Immature natural killer cell (primary cell): Measurements from ENCODE around the gene ALK. TPM values are rescaled to one million over a fixed set of nuclear protein-coding genes. Genes with fewer than 3 reads are reported as not detected.

Experiments
- DNase-seq, 3 donors: peaks; one replicate each; pipeline ENCODE4 v3.0.0; 2022; ENCODE audit warnings: mixed read lengths in 1 of 3
- H3K27ac Mint-ChIP-seq, 6 donors: one replicate each; pipeline ENCODE4 v1.8.0; 2020; ENCODE audit warnings: mixed read lengths in 6 of 6, mild to moderate bottlenecking in 5 of 6, inconsistent platforms in 4 of 6, moderate library complexity in 3 of 6
- H3K27me3 Mint-ChIP-seq, 3 donors: one replicate each; pipeline ENCODE4 v1.8.0; 2020 to 2021; ENCODE audit warnings: low read depth in 3 of 3, mild to moderate bottlenecking in 3 of 3, mixed read lengths in 3 of 3, moderate library complexity in 3 of 3, inconsistent platforms in 1 of 3
- H3K36me3 Mint-ChIP-seq, 3 donors: one replicate each; pipeline ENCODE4 v1.8.0; 2020; ENCODE audit warnings: mixed read lengths in 3 of 3, inconsistent platforms in 2 of 3, mild to moderate bottlenecking in 2 of 3
- H3K4me1 Mint-ChIP-seq, 2 donors: one replicate each; pipeline ENCODE4 v1.8.0; 2020; ENCODE audit warnings: inconsistent platforms in 2 of 2, mild to moderate bottlenecking in 2 of 2, mixed read lengths in 2 of 2, moderate library complexity in 1 of 2
- H3K4me3 Mint-ChIP-seq, 5 donors: one replicate each; pipeline ENCODE4 v1.8.0; 2020; ENCODE audit warnings: mild to moderate bottlenecking in 5 of 5, mixed read lengths in 5 of 5, inconsistent platforms in 3 of 5, moderate library complexity in 3 of 5
- H3K9me3 Mint-ChIP-seq, 6 donors: one replicate each; pipeline ENCODE4 v1.8.0; 2020; ENCODE audit warnings: mild to moderate bottlenecking in 6 of 6, mixed read lengths in 6 of 6, inconsistent platforms in 4 of 6, moderate library complexity in 3 of 6
- polyA plus RNA-seq, 3 donors: library from polyadenylated mRNA; unstranded; fragments of 300-500 nt; fragmentation: Illumina TruSeq; gene quantifications; one replicate each; pipeline ENCODE4 v1.2.3, GENCODE V29; 2021

Gene ALK
- not detected for polyA plus RNA-seq

DNA sequence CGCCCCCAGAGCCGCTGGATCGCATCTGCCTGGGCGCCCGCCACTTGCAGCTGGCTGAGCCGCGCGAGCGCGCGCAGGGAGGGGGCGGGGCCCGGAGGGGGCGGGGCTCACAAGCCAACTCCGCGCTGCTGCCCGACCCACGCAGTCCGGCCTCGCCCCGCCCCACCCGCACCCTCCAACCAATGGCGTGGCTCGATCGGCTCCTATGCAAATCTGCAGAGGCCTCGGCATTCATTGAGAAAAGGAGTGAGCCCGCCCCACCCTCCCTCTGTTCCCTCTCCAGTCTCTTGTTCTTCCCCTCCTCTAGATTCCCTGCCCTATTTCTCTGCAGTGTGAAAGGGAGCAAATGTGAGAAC is at the start of gene ALK:
ALK (minus strand) TSS at position 27 of the 356 bp plus-strand sequence. CDS start 927 bp downstream, outside the sequence.
- Mint-ChIP-seq H3K4me3 (peak within 1 kb of the TSS; percentile 44 to 57 (median 48)), H3K27me3 (peaks cover 19 to 42% (median 22%) of the 10 kb centered on the region in 3 donors), H3K4me1 (peaks cover 10 to 15% of the 10 kb centered on the region in 2 donors), H3K36me3 (peaks cover 0 to 4% (median 3%) of the 10 kb centered on the region in 3 donors), H3K27ac (no peak within 1 kb of the TSS), H3K9me3 (peaks cover 0 to 11% (median 0%) of the 10 kb centered on the region in 6 donors)
- peak; percentile 6 to 26 (median 14) for DNase-seq

DNA sequence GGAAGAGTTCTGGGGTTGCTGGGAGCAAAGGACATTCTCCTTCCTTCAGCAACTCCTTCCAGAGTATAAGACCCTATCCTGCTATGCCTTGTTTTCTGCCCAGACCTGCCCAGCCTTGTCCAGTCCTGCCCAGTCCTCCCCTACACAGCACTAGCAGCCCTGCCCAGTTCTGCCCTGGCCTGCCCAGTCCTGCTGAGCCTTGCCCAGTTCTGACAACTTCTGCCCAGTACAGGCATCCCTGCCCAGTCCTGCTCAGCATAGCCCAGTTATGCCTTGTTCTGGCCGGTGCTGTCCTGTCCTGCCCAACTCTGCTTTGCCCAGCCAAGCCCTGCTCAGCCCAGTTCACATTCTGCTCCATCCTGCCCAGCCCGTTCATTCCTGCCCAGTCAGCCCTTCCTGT is 44.9 kb upstream of the ALK start:
- Mint-ChIP-seq H3K9me3 (no peaks in the 10 kb centered on the region), H3K4me3 (no peak overlapping the region), H3K27ac (no peak overlapping the region), H3K36me3 (no peaks in the 10 kb centered on the region), H3K4me1 (no peaks in the 10 kb centered on the region), H3K27me3 (peaks cover 3 to 22% (median 10%) of the 10 kb centered on the region in 3 donors)
- no peak for DNase-seq

DNA sequence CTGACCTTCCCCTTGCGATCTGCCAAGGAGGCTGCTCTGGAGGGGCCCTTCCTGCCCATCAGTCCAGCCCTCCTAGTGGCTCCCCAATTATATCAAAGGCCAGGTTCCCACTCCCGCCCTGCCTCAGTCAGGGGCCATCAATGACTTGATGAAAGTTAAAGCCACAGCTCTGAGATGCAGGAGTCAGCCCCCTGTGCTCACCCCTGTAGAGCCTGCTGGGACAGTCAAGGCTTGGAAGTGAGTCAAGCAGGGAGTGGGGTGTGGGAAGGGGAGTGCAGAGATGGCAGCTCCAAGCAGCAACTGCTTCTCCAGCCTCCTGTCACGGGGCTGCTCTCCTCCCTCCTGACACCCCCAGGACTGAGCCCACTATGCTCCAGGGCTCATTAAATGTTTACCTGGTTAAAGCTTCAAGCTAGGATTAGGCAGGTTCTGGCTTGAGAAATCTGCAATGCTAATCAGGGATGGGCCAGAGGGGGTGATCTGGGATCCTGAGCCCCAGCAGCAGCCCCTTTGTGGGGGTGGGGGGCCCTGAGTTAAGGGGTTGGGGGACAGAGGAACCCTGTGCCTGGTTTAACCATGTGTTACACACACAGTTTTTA is 42.7 kb upstream of the ALK start:
- DNase-seq = no peak
- Mint-ChIP-seq H3K4me1 (no peaks in the 10 kb centered on the region), H3K36me3 (no peaks in the 10 kb centered on the region), H3K4me3 (no peak overlapping the region), H3K27ac (no peak overlapping the region), H3K27me3 (peaks cover 0 to 27% (median 4%) of the 10 kb centered on the region in 3 donors), H3K9me3 (no peaks in the 10 kb centered on the region)

GRCh38 chr2:29962922-29963321 is 41.5 kb upstream of the ALK start:
- peaks cover under 1 to 27% (median 4%) of the 10 kb centered on the region in 3 donors for H3K27me3 Mint-ChIP-seq
- no peaks in the 10 kb centered on the region for H3K4me1 Mint-ChIP-seq

DNA sequence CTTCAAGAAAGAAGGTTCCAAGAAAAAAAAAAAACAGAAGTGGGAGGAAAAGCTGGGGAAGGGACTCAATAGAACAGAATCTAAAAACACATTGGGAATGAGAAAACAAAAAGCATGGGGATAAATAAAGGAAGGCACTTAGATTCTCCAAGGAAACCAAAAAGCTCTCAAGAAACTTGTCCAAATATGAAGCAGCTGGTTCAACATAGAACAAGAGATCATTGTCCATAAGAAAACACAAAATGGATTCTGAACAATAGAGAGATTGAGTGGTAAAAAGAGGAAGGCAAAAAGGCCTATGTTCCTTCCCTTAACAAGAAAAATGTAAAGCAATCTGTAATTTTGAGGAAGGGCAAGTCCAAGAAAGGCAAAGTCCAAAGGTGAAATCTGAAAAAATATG is 32.9 kb upstream of the ALK start:
- no peaks in the 10 kb centered on the region for H3K36me3 Mint-ChIP-seq
- no peak overlapping the region for H3K27ac Mint-ChIP-seq
- DNase-seq = no peak
- H3K4me1 Mint-ChIP-seq = no peaks in the 10 kb centered on the region
- H3K4me3 Mint-ChIP-seq = no peak overlapping the region
- peaks cover 3 to 8% (median 7%) of the 10 kb centered on the region in 3 donors for H3K27me3 Mint-ChIP-seq
- H3K9me3 Mint-ChIP-seq = peaks cover 0 to 2% (median 0%) of the 10 kb centered on the region in 6 donors

More at GRCh38 chr2:29962922-29963321, 41.5 kb upstream of the ALK start:
- Mint-ChIP-seq H3K27ac (no peak overlapping the region), H3K4me3 (no peak overlapping the region), H3K36me3 (no peaks in the 10 kb centered on the region), H3K9me3 (no peaks in the 10 kb centered on the region)
- DNase-seq = no peak

- Mint-ChIP-seq H3K9me3 (peaks cover 0 to 2% (median 0%) of the 10 kb centered on the region in 6 donors), H3K36me3 (no peaks in the 10 kb centered on the region)
These were observed 31.6 kb upstream of the ALK start for GRCh38 chr2:29952973-29953372.

DNA sequence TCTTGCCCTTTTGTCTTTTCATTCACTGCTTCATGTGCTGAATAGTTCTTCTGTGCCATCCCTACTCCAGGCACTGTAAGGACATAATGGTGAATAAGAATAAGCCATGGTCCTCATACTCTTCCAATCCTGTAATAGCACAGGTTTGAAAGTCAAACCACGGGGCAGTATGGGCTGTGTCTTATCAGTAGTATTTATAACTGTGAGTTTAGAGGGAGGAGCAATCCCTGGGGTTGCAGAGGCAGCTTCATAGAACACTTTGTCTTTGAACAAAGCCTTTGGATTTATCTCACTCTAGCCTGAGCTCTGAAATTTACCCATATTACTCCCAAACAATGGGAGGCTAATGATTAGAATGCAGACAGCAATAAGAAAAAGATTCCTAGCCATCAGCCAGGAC is 30.2 kb upstream of the ALK start:
- Mint-ChIP-seq H3K4me1 (no peaks in the 10 kb centered on the region), H3K9me3 (peaks cover 0 to 4% (median 0%) of the 10 kb centered on the region in 6 donors), H3K4me3 (no peak overlapping the region), H3K27me3 (peaks cover 2 to 4% (median 4%) of the 10 kb centered on the region in 3 donors), H3K27ac (no peak overlapping the region), H3K36me3 (no peaks in the 10 kb centered on the region)
- DNase-seq = no peak

More at GRCh38 chr2:29952973-29953372, 31.6 kb upstream of the ALK start:
- no peaks in the 10 kb centered on the region for H3K4me1 Mint-ChIP-seq
- H3K27ac Mint-ChIP-seq = no peak overlapping the region
- no peak overlapping the region for H3K4me3 Mint-ChIP-seq
- no peak for DNase-seq
- peaks cover 3 to 8% (median 7%) of the 10 kb centered on the region in 3 donors for H3K27me3 Mint-ChIP-seq

DNA sequence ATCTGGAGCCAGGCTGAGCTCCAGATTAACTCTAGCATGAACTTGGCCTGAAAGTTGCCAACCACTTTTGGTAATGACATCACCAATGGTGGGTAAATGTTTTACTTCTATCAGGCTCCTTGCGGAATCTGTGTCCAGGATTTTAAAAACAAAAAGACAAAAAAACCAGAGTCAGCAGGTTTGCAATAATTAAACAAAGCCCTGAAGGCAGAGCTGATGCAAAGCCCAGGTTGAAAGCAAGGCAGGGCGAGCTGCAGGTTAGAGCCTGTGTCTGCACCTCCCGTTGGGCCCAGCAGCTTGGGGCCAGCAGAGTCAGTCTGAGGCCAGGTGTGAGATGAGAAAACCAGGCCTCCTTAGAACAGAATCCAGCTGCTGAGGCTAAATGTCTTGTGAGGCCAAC is 29.1 kb upstream of the ALK start:
- no peak overlapping the region for H3K4me3 Mint-ChIP-seq
- H3K27ac Mint-ChIP-seq = no peak overlapping the region
- no peaks in the 10 kb centered on the region for H3K4me1 Mint-ChIP-seq
- no peak for DNase-seq
- no peaks in the 10 kb centered on the region for H3K36me3 Mint-ChIP-seq
- H3K27me3 Mint-ChIP-seq = peaks cover 1 to 2% (median 2%) of the 10 kb centered on the region in 3 donors
- peaks cover 0 to 4% (median 0%) of the 10 kb centered on the region in 6 donors for H3K9me3 Mint-ChIP-seq

DNA sequence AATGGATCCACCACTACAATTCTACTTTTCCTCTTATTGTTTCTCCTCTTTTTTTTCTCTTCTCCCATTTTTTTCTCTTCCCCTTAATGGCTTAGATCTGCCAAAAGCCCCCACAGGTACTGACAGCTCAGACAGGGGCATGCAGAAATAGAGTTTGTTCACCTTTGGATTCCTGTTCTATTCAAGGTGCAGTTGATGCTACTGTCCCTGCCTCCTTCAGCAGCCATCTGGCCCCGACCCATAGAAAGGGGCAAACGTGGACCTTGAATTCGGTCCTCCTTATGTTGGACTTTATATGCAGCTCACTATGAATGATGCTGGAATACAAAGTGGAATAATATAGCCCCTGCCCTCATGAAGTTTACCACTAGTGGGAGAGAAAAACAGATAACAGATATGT is 27.7 kb upstream of the ALK start:
- no peaks in the 10 kb centered on the region for H3K4me1 Mint-ChIP-seq
- no peak for DNase-seq
- peaks cover 0 to 4% (median under 1%) of the 10 kb centered on the region in 6 donors for H3K9me3 Mint-ChIP-seq
- no peak overlapping the region for H3K27ac Mint-ChIP-seq
- no peak overlapping the region for H3K4me3 Mint-ChIP-seq
- H3K27me3 Mint-ChIP-seq = peaks cover under 1 to 5% (median 2%) of the 10 kb centered on the region in 3 donors
- H3K36me3 Mint-ChIP-seq = no peaks in the 10 kb centered on the region

DNA sequence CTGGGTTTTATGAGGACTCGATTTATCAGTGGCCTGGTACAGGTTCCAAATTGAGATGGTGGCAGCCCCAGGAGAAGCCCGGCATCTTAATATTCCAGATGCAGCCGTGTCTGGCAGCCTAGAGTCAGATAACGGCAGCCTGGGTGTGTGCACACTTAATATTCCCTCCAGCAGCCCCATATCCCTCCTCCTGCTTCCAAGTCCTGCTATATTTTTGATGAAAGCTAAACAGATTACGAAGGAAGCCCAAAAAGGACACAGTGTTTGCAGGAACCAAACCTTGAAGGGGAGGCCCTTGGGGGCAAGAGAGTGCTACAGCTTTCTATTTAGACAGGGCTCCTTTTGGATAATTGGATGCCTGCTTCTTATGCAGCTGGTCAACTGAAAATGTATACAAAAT is 25.1 kb upstream of the ALK start:
- Mint-ChIP-seq H3K27me3 (peaks cover 4 to 10% (median 5%) of the 10 kb centered on the region in 3 donors), H3K4me3 (no peak overlapping the region), H3K9me3 (peaks cover 0 to 10% (median under 1%) of the 10 kb centered on the region in 6 donors), H3K27ac (no peak overlapping the region), H3K4me1 (no peaks in the 10 kb centered on the region), H3K36me3 (no peaks in the 10 kb centered on the region)
- DNase-seq = no peak

- Mint-ChIP-seq H3K4me3 (no peak overlapping the region), H3K9me3 (peaks cover 0 to 10% (median under 1%) of the 10 kb centered on the region in 6 donors), H3K36me3 (no peaks in the 10 kb centered on the region), H3K27ac (no peak overlapping the region), H3K4me1 (no peaks in the 10 kb centered on the region), H3K27me3 (peaks cover 7 to 21% (median 10%) of the 10 kb centered on the region in 3 donors)
- DNase-seq = no peak
These were observed 21.3 kb upstream of the ALK start for GRCh38 chr2:29942711-29943110.

DNA sequence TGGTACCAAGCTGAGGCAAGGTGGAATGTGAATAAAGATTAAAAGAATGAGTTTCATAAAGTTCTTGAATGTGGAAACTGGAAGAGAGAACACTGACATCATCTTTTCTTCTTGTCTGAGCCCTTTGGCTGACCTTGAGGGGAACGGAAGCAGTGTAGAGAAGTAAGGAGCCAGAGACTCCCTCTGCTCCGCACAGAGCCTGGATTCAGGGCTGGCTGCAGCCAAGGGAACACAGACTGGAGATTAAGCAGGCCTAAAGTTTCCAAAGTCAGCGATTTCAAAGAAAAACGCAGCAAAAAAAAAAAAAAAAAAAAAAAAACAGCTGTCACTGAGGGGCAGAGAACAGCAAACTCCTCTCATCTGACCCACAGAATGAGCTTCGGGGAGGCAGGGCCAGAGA is 19.3 kb upstream of the ALK start:
- peaks cover 7 to 20% (median 10%) of the 10 kb centered on the region in 3 donors for H3K27me3 Mint-ChIP-seq
- H3K36me3 Mint-ChIP-seq = no peaks in the 10 kb centered on the region
- H3K9me3 Mint-ChIP-seq = peaks cover 0 to 10% (median under 1%) of the 10 kb centered on the region in 6 donors
- no peak overlapping the region for H3K27ac Mint-ChIP-seq
- no peak overlapping the region for H3K4me3 Mint-ChIP-seq
- H3K4me1 Mint-ChIP-seq = no peaks in the 10 kb centered on the region
- DNase-seq = no peak

GRCh38 chr2:29936020-29936419 is 14.6 kb upstream of the ALK start:
- H3K4me1 Mint-ChIP-seq = no peaks in the 10 kb centered on the region
- no peak for DNase-seq
- no peak overlapping the region for H3K27ac Mint-ChIP-seq
- H3K36me3 Mint-ChIP-seq = no peaks in the 10 kb centered on the region
- peaks cover 0 to 2% (median 0%) of the 10 kb centered on the region in 6 donors for H3K9me3 Mint-ChIP-seq
- peaks cover 6 to 16% (median 7%) of the 10 kb centered on the region in 3 donors for H3K27me3 Mint-ChIP-seq
- no peak overlapping the region for H3K4me3 Mint-ChIP-seq

DNA sequence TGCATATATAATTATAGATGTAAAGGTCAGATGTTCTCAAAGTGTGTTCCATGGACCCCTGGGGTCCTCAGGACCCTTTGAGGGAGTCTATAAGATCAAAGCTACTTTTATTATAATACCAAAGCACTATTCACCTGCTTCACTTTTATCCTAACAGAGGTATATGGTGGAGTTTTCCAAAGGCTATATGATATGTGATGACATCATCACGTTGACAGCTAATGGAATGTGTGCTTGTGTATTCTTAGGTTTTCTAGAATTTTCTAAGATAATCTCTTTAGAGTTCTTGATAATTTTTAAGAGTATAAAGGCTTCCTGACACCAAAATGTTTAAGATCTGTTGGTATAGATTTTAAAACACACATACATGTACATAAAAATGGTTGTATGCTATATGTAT is 10.4 kb upstream of the ALK start:
- H3K9me3 Mint-ChIP-seq = no peaks in the 10 kb centered on the region
- peaks cover 4 to 10% (median 4%) of the 10 kb centered on the region in 3 donors for H3K27me3 Mint-ChIP-seq
- no peaks in the 10 kb centered on the region for H3K36me3 Mint-ChIP-seq
- DNase-seq = no peak
- no peaks in the 10 kb centered on the region for H3K4me1 Mint-ChIP-seq
- H3K27ac Mint-ChIP-seq = no peak overlapping the region
- H3K4me3 Mint-ChIP-seq = no peak overlapping the region
